IPS DF 6.9 (cell line): ENCODE data around the gene DDRGK1.
A peak's percentile ranks its signal among the peaks of the same experiment; 100 is the strongest.

Experiments used
- DNase-seq: peaks from one replicate; pipeline ENCODE4 v3.0.0-alpha.2; 2013; ENCODE audit warnings: low read depth, low spot score
- H3K27ac ChIP-seq: one replicate; pipeline ENCODE4 v1.5.1; 2013; ENCODE audit warnings: low read length, control low read depth
- H3K27me3 ChIP-seq: 2 replicates; pipeline ENCODE4 v1.6.1; 2013; ENCODE audit warnings: mild to moderate bottlenecking, low read length; ENCODE audit not compliant: control insufficient read depth, insufficient read depth
- H3K36me3 ChIP-seq: 2 replicates; pipeline ENCODE4 v1.6.1; 2013; ENCODE audit warnings: low read length; ENCODE audit not compliant: control insufficient read depth, insufficient read depth
- H3K4me1 ChIP-seq: 2 replicates; pipeline ENCODE4 v1.6.1; 2013; ENCODE audit warnings: low read length; ENCODE audit not compliant: control insufficient read depth, insufficient read depth
- H3K4me3 ChIP-seq: 2 replicates; pipeline ENCODE4 v1.5.1; 2013; ENCODE audit warnings: mild to moderate bottlenecking, low read length
- H3K9me3 ChIP-seq: 2 replicates; pipeline ENCODE4 v1.6.1; 2013; ENCODE audit warnings: low read length, inconsistent platforms; ENCODE audit not compliant: control insufficient read depth, insufficient read depth
- WGBS: extraction: QIAGEN DNeasy Blood & Tissue Kit; methylation state at CpG from one replicate; pipeline ENCODE4 v1.1.7; 2013; ENCODE audit warnings: mixed read lengths, missing lambda C conversion rate; ENCODE audit not compliant: insufficient read length, insufficient coverage; 5-methylcytosine and 5-hydroxymethylcytosine counted together

The DDRGK1 gene

GRCh38 chr20:3204124-3204794 lies at the start of gene DDRGK1:
TSS of gene DDRGK1 (minus strand) at chr20:3204682. CDS start at chr20:3204627, 55 bp downstream.
- WGBS = no CpG with 5 or more reads among the region's 48 CpGs
- H3K36me3 ChIP-seq = peaks cover 12% of the 10 kb centered on the region

GRCh38 chr20:3251806-3252205 lies 47.3 kb upstream of the DDRGK1 start:
- Histone ChIP-seq H3K4me3 (no peak overlapping the region), H3K36me3 (no peaks in the 10 kb centered on the region), H3K27ac (no peak overlapping the region), H3K9me3 (no peaks in the 10 kb centered on the region), H3K27me3 (no peaks in the 10 kb centered on the region; the same call in 1 of the 2 replicates), H3K4me1 (peaks cover 2% of the 10 kb centered on the region; the same call in 1 of the 2 replicates)
- no peak for DNase-seq
- no CpG with 5 or more reads among the region's 8 CpGs for WGBS

More at GRCh38 chr20:3204124-3204794, at the start of gene DDRGK1:
- Histone ChIP-seq H3K27me3 (no peaks in the 10 kb centered on the region), H3K9me3 (no peaks in the 10 kb centered on the region), H3K4me3 (peak within 1 kb of the TSS; percentile 71; the same call in 1 of the 2 replicates), H3K4me1 (no peaks in the 10 kb centered on the region; the same call in 1 of the 2 replicates), H3K27ac (no peak within 1 kb of the TSS)
- DNase-seq = peak; percentile 58

- no peak overlapping the region for H3K4me3 ChIP-seq
- peaks cover 2% of the 10 kb centered on the region; the same call in 1 of the 2 replicates for H3K4me1 ChIP-seq
- H3K27ac ChIP-seq = no peak overlapping the region
- no CpG with 5 or more reads among the region's 10 CpGs for WGBS
- H3K36me3 ChIP-seq = no peaks in the 10 kb centered on the region
- no peak for DNase-seq
- no peaks in the 10 kb centered on the region; the same call in 1 of the 2 replicates for H3K27me3 ChIP-seq
- H3K9me3 ChIP-seq = no peaks in the 10 kb centered on the region
Observed at GRCh38 chr20:3250091-3250504, 45.6 kb upstream of the DDRGK1 start.

GRCh38 chr20:3248993-3249347 lies 44.5 kb upstream of the DDRGK1 start:
- Histone ChIP-seq H3K27ac (no peak overlapping the region), H3K4me3 (peak overlapping the region; percentile 44; the same call in 1 of the 2 replicates), H3K9me3 (no peaks in the 10 kb centered on the region), H3K4me1 (peaks cover 2% of the 10 kb centered on the region; the same call in 1 of the 2 replicates), H3K27me3 (no peaks in the 10 kb centered on the region; the same call in 1 of the 2 replicates), H3K36me3 (no peaks in the 10 kb centered on the region)
- no CpG with 5 or more reads among the region's 18 CpGs for WGBS
- DNase-seq = no peak

- DNase-seq = no peak
- Histone ChIP-seq H3K36me3 (no peaks in the 10 kb centered on the region), H3K27me3 (no peaks in the 10 kb centered on the region; the same call in 1 of the 2 replicates), H3K9me3 (no peaks in the 10 kb centered on the region), H3K4me3 (peak overlapping the region; percentile 44; the same call in 1 of the 2 replicates), H3K4me1 (peaks cover 2% of the 10 kb centered on the region; the same call in 1 of the 2 replicates), H3K27ac (no peak overlapping the region)
- no CpG with 5 or more reads among the region's 53 CpGs for WGBS
Observed at GRCh38 chr20:3248167-3248992, 43.9 kb upstream of the DDRGK1 start.

- Histone ChIP-seq H3K4me1 (peaks cover 2% of the 10 kb centered on the region; the same call in 1 of the 2 replicates), H3K36me3 (no peaks in the 10 kb centered on the region), H3K9me3 (no peaks in the 10 kb centered on the region), H3K4me3 (no peak overlapping the region), H3K27ac (no peak overlapping the region), H3K27me3 (no peaks in the 10 kb centered on the region; the same call in 1 of the 2 replicates)
- no CpG with 5 or more reads among the region's 4 CpGs for WGBS
- DNase-seq = no peak
Observed at GRCh38 chr20:3247638-3248037, 43.2 kb upstream of the DDRGK1 start.

- Histone ChIP-seq H3K27me3 (no peaks in the 10 kb centered on the region; the same call in 1 of the 2 replicates), H3K36me3 (no peaks in the 10 kb centered on the region), H3K4me1 (peaks cover 2% of the 10 kb centered on the region), H3K27ac (no peak overlapping the region), H3K4me3 (no peak overlapping the region), H3K9me3 (no peaks in the 10 kb centered on the region)
- no peak for DNase-seq
- no CpG with 5 or more reads among the region's 1 CpG for whole genome bisulfite sequencing
Observed at GRCh38 chr20:3246682-3247081, 42.2 kb upstream of the DDRGK1 start.

GRCh38 chr20:3245711-3246110 lies 41.2 kb upstream of the DDRGK1 start:
- no peaks in the 10 kb centered on the region for H3K9me3 ChIP-seq
- DNase-seq = no peak
- H3K4me1 ChIP-seq = peaks cover 2% of the 10 kb centered on the region
- no peak overlapping the region for H3K27ac ChIP-seq
- H3K27me3 ChIP-seq = peaks cover 2% of the 10 kb centered on the region; the same call in 1 of the 2 replicates
- no CpG with 5 or more reads among the region's 4 CpGs for WGBS
- no peak overlapping the region for H3K4me3 ChIP-seq
- H3K36me3 ChIP-seq = no peaks in the 10 kb centered on the region

GRCh38 chr20:3245156-3245555 lies 40.7 kb upstream of the DDRGK1 start:
- Histone ChIP-seq H3K9me3 (no peaks in the 10 kb centered on the region), H3K4me3 (no peak overlapping the region), H3K27me3 (peaks cover 6% of the 10 kb centered on the region; the same call in 1 of the 2 replicates), H3K27ac (no peak overlapping the region), H3K4me1 (peaks cover 2% of the 10 kb centered on the region), H3K36me3 (no peaks in the 10 kb centered on the region)
- no peak for DNase-seq
- WGBS = no CpG with 5 or more reads among the region's 2 CpGs

- Histone ChIP-seq H3K27me3 (peaks cover 9% of the 10 kb centered on the region; the same call in 1 of the 2 replicates), H3K27ac (no peak overlapping the region), H3K9me3 (no peaks in the 10 kb centered on the region), H3K4me1 (peaks cover 2% of the 10 kb centered on the region), H3K4me3 (no peak overlapping the region), H3K36me3 (no peaks in the 10 kb centered on the region)
- no peak for DNase-seq
- no CpG with 5 or more reads among the region's 1 CpG for WGBS
Observed at GRCh38 chr20:3244613-3245012, 40.1 kb upstream of the DDRGK1 start.
